ENCODE measurements around the gene TPD52L2. TPM values are rescaled to one million over a fixed set of nuclear protein-coding genes. Genes with fewer than 3 reads are reported as not detected.

The TPD52L2 gene
- total RNA-seq, result 73.1 to 77.3 TPM (median 73.8 TPM) in 3 replicates

DNA sequence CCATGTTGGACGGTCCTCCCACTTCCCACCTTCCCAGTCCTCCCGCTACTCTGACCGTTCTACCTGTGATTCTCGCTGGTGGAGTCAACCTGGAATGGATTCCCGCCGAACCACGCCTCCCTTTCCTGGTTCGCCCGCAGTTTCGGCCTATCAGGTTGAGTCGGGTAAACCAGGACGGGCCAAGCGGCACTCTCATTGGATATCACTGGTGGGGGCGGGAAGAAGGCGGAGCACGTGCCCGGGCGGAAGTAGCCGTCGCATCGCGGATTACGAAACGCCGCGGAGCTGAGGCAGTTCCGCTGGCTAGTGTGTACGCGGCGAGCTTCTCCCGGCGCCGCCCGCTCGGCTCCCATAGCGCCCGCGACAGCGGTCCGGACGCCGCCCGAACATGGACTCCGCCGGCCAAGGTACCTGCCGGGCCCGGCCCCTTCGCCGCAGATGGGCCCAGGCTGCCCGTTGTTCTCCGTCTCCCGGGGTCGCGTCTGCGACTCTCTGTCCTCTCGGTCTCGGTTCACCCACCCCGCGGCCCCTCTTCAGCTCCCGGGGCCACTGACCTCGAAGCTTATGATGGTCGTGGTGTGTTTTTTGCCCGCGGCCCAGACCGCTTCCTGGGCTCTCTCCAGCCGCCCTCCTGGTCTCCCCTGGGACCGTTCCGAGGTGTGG lies at the start of gene TPD52L2:
TPD52L2 (plus strand) TSS at position 293 of the 663 bp plus-strand sequence; CDS start at position 389, 96 bp downstream.
- DNase-seq (ENCODE audit: low spot score in 2 of 2, unreplicated experiment in 2 of 2), result peak; percentile 97 to 98
- peak within 1 kb of the TSS; percentile 82 for H3K4me3 Mint-ChIP-seq
- H3K27ac Mint-ChIP-seq, result peak within 1 kb of the TSS; percentile 92
- peaks cover 24% of the 10 kb centered on the region for H3K4me1 Mint-ChIP-seq
- H3K9me3 Mint-ChIP-seq, result no peaks in the 10 kb centered on the region
- no peaks in the 10 kb centered on the region for H3K27me3 Mint-ChIP-seq (ENCODE audit: low read depth)
- TF ChIP-seq, protein P1, sequence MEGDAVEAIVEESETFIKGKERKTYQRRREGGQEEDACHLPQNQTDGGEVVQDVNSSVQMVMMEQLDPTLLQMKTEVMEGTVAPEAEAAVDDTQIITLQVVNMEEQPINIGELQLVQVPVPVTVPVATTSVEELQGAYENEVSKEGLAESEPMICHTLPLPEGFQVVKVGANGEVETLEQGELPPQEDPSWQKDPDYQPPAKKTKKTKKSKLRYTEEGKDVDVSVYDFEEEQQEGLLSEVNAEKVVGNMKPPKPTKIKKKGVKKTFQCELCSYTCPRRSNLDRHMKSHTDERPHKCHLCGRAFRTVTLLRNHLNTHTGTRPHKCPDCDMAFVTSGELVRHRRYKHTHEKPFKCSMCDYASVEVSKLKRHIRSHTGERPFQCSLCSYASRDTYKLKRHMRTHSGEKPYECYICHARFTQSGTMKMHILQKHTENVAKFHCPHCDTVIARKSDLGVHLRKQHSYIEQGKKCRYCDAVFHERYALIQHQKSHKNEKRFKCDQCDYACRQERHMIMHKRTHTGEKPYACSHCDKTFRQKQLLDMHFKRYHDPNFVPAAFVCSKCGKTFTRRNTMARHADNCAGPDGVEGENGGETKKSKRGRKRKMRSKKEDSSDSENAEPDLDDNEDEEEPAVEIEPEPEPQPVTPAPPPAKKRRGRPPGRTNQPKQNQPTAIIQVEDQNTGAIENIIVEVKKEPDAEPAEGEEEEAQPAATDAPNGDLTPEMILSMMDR (IDR thresholded peaks at IDR 0.05; ENCODE audit: unreplicated experiment), result no peak
- peaks cover 12% of the 10 kb centered on the region for H3K36me3 Mint-ChIP-seq

DNA sequence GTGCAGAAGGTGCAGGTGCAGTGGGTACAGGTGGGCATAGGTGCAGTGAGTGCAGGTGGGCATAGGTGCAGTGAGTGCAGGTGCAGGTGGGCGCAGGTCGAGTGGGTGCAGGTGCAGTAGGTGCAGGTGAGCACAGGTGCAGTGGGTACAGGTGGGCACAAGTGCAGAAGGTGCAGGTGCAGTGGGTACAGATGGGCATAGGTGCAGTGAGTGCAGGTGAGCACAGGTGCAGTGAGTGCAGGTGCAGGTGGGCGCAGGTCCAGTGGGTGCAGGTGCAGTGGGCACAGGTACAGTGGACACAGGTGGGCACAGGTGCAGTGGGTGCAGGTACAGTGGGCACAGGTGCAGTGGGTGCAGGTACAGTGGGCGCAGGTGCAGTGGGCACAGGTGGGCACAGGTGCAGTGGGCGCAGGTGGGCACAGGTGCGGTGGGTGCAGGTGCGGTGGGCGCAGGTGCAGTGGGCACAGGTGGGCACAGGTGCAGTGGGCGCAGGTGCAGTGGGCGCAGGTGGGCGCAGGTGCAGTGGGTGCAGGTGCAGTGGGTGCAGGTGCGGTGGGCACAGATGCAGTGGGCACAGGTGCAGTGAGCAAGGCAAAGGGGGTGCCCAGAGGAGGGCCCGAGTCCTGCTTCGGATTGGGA lies 49.3 kb upstream of the TPD52L2 start:
- Mint-ChIP-seq H3K9me3 (no peaks in the 10 kb centered on the region), H3K27ac (no peak overlapping the region), H3K4me1 (no peaks in the 10 kb centered on the region), H3K36me3 (no peaks in the 10 kb centered on the region), H3K27me3 (ENCODE audit: low read depth) (no peaks in the 10 kb centered on the region), H3K4me3 (no peak overlapping the region)
- no peak for DNase-seq (ENCODE audit: low spot score in 2 of 2, unreplicated experiment in 2 of 2)
- TF ChIP-seq, protein P1 (IDR thresholded peaks at IDR 0.05; ENCODE audit: unreplicated experiment), result no peak

DNA sequence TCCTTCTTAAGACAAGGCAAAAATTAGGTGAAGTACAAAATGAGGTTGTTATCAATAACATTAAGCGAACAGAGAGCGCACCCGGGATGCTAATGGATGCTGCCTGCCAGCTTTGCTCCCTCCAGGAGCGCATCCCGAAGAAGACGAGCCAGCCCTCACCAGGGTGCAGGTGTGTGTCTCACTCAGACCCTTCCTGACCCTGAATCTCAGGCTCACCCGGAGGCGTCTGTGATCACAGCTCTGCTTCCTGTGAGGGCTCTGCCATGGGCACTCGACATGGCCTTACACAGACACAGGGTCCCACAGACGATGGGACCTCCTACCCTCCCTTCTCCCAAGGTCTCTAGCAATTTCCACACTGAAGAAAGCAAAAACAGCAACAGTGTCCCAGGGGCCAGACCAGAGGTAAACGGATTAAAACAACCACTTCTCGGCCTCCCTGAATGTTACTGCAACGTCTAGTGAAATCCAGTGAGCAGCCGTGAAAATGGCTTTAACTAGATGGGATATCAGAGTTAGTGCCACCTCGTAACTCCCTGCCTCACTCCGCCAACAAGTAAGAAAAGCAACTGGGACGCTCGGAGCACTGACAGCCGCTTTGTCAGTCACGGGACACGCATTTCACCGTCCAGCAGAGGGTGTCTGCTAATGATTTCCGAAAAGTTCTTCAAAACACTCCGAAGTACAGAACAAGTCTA lies 45.7 kb upstream of the TPD52L2 start:
- Mint-ChIP-seq H3K36me3 (no peaks in the 10 kb centered on the region), H3K4me1 (no peaks in the 10 kb centered on the region), H3K27me3 (ENCODE audit: low read depth) (no peaks in the 10 kb centered on the region), H3K9me3 (no peaks in the 10 kb centered on the region), H3K4me3 (no peak overlapping the region), H3K27ac (no peak overlapping the region)
- no peak for DNase-seq (ENCODE audit: low spot score in 2 of 2, unreplicated experiment in 2 of 2)
- TF ChIP-seq, protein P1 (IDR thresholded peaks at IDR 0.05; ENCODE audit: unreplicated experiment), result no peak

DNA sequence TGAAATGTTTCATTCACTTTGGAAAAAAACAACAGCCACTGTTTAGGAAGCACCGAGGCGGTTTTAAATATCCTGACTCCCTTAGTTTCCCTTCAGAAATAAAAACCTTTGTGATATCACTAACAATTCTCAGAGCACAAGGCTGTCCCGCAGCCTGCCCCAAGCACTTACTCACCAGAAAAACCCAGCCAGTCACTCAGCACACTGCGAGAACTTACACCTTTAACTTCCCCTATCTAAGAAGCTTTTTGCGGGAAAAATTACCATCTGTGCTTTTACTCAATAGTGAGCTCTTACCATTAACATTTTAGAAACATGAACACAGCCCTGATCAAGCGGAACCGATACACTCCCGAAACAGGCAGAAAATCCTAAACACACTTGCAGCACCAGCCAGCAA lies 43.3 kb upstream of the TPD52L2 start:
- no peaks in the 10 kb centered on the region for H3K9me3 Mint-ChIP-seq
- no peaks in the 10 kb centered on the region for H3K36me3 Mint-ChIP-seq
- H3K4me3 Mint-ChIP-seq, result no peak overlapping the region
- H3K27ac Mint-ChIP-seq, result no peak overlapping the region
- TF ChIP-seq, protein P1 (IDR thresholded peaks at IDR 0.05; ENCODE audit: unreplicated experiment), result no peak
- H3K27me3 Mint-ChIP-seq (ENCODE audit: low read depth), result no peaks in the 10 kb centered on the region
- DNase-seq (ENCODE audit: low spot score in 2 of 2, unreplicated experiment in 2 of 2), result no peak
- no peaks in the 10 kb centered on the region for H3K4me1 Mint-ChIP-seq

DNA sequence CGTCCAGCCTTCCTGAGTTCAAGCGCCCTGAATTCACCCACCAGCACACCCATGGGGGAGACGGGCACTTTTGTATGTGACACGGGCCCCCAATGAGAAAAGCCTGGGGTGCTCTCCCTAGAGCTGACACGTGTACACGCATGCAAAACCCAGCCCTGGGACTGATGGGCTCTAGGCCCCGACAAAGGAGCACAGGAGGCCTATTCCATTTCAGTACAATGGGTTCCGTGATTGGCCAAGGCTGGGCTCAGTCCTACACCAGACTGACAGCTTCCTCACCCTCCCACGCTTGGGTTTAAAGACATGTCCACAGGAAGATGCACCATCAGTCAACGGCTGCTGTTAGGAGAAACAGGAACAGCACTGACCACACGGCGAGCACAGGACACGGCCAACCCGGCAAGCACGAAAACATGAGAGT lies 42.8 kb upstream of the TPD52L2 start:
- no peaks in the 10 kb centered on the region for H3K27me3 Mint-ChIP-seq (ENCODE audit: low read depth)
- H3K4me3 Mint-ChIP-seq, result no peak overlapping the region
- no peak for DNase-seq (ENCODE audit: low spot score in 2 of 2, unreplicated experiment in 2 of 2)
- no peaks in the 10 kb centered on the region for H3K9me3 Mint-ChIP-seq
- H3K36me3 Mint-ChIP-seq, result no peaks in the 10 kb centered on the region
- H3K27ac Mint-ChIP-seq, result no peak overlapping the region
- no peaks in the 10 kb centered on the region for H3K4me1 Mint-ChIP-seq
- TF ChIP-seq, protein P1 (IDR thresholded peaks at IDR 0.05; ENCODE audit: unreplicated experiment), result no peak
